Measurements from ENCODE around the gene EGFLAM. TPM values are rescaled to one million over a fixed set of nuclear protein-coding genes. Genes with fewer than 3 reads are reported as not detected.
"Not testable (repeated sequence)": the region's sequence is repeated elsewhere in the genome, so short reads cannot be mapped to it uniquely, and the experiment has no call there.

The EGFLAM gene
- total RNA-seq, 1 experiment from 2014 or later = 22.4 TPM

DNA sequence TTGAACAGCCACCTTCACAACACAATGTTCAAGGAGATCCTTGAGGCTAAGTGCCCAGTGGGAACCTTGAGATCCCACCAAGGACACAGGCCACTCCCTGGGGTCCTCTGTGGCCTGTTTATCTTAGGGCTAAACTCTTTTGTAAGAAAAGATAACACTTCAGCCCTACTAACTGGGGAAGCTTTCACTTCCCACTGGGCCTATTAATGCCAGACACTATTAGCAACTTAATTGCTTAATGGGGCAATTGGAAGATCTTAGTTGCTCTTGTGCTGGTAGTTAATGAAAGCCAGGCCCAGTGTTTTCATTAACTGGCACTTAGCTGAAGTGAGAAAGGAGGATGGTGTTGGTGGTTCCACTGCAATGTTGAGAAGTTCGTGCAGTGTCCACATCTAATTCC lies 117.1 kb downstream of the EGFLAM start:
- DNase-seq (ENCODE audit: low read depth) = no peak

DNA sequence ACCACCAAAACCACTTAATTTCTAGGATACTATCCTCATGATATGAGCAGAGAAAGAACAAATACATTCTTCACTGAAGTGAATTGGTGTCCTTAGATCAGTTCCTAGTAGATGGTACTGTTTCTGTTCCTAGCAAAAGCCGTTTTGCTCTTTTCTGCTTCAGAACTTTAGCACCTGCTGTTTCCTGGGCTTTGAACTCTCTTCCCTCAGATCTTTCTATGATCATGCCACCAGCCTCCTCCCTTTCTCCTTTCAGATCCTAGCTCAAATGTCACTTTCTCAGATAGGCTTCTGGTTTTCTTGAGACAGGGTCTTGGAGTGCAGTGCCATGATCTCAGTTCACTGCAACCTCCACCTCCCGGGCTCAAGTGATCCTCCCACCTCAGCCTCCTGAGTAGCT lies 118.0 kb downstream of the EGFLAM start:
- no peak for DNase-seq (ENCODE audit: low read depth)

DNA sequence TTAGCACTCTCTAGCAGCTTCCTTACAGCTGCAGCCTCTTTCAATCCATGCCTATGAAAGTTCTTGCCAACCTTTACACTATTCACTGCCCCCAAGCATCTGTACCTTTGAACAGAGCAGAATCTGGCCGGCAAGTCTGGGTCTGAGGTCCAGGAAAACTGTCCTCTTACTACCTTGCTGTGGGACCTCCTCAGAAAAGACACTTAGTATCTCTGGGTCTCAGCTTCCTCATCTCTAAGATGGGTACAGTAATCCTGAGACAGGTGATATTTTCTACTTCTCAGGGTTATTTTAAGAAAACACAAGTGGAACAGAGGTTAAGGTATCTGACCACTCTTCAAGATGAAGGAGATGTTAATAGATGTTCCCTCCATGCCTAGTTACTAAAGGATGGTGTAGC lies 120.2 kb downstream of the EGFLAM start:
- DNase-seq (ENCODE audit: low read depth) = no peak

DNA sequence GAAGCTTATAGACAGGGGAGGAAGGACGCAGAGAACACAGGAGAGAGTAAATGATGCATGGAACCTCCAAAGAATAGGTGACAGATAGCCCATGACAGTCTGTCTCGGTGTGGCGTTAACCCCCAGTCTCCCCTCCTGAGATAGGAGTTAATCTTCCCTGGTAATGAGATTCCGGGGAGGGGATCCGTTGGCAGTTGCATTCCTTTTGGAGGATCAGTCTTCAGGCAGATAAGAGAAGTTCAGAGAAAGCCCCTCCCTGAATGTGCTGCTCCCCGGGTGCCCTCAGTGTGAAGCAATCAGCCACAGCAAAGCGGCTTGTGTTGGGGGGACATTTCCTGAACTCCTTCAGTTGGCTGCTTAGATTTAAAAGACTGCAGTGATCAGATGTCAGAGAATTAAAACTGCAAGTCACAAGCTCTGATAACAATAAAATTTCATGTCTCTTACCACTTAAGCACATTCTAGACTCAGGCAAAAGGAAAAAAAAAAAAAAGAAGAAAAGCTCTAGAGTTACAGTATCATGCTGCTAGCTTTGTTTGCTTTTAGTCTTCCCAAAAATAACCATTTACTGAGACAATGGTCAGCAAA lies 121.1 kb downstream of the EGFLAM start:
- no peak for DNase-seq (ENCODE audit: low read depth)

DNA sequence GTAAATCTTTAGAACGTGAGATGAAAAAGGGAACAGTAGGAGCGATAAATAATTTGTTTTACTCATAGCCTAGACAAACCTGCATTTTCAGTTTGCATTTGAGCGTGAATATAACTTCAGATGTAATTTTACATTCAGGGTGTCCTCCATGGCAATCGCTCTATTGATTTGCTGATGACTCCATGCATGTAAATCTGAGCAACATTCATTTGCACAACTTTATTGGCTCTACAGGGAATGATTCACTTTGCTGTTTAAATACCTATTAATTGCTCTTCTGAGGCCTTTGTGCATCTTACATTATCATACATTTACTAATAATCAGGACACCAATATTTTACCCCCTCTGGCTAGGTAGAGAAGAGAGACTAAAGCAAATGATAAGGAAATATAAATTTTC lies 122.2 kb downstream of the EGFLAM start:
- no peak for DNase-seq (ENCODE audit: low read depth)

DNA sequence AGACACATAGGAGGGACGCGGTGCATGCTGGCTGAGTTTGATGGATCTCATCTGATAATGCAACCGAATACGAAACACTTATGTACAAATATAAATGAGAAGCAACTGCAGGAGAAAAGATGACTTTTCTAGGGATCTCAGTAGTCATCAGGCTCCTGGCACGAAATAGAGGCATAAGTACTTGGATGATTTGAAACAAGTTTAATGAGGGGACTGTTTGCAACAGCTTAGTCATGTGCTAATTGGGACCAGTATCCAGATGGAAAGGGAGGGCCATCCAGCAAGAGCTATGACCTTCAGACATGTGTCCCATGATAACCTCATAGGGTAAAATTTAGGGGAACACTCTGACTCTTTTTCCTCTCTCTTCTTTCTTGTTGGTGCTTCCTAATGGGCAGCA lies 123.0 kb downstream of the EGFLAM start:
- no peak for DNase-seq (ENCODE audit: low read depth)

DNA sequence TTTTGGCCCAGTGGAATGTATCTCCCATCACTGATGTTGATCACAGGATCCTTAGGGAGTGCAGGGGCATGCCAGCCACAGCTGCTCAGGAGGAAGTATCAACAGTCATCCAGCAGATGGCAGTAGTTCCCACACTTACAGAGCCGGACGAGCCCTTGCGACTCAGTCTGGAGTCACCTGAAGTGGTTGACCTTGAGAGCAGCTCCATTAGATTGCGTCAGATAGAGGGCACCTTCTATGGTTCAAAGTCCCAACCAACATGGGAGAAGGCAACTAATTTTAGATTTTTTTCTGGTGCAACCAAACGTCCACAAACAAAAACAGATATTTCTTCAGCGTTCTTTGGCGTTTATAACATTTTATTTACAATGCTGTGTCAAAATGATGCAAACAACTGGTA lies 124.5 kb downstream of the EGFLAM start:
- DNase-seq (ENCODE audit: low read depth) = peak; percentile 60

DNA sequence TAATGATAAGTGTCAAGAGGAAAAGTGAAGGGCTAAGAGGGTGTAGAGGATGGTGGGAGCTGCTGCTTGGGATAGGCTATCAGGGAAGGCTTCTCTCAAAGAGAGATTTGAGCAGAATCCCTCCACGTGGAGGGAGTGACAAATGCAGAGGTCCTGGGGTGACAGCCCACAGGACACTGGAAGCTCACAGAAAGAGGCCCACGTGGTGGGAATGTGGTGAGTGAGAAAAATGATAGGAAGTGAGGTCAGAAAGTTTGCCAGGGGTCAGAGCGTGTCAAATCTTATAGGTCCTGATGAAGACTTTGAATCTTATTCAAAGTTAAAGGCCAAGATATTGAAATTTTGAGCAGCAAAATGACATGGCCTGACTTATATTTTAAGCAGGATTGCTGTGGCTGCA lies 125.3 kb downstream of the EGFLAM start:
- no peak for DNase-seq (ENCODE audit: low read depth)

DNA sequence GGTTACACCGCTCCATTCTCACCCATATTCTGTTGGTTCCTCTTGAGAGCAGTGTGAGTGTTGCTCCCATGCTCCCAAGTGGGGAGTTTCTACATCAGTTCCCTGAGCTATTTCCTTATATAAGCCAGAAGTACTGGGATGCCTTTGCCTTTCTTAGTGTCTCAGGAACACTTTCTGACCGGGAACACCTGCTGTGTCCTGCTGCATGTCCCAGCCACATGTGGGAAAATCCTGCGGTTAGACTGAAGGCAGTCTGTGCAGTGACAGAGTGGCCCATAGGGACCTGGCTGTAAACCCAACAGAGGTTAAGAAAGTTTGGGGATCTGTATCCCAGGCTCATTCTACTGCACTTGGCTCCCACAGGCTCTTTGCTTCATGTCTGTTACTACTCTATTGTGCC lies 126.0 kb downstream of the EGFLAM start:
- no peak for DNase-seq (ENCODE audit: low read depth)

DNA sequence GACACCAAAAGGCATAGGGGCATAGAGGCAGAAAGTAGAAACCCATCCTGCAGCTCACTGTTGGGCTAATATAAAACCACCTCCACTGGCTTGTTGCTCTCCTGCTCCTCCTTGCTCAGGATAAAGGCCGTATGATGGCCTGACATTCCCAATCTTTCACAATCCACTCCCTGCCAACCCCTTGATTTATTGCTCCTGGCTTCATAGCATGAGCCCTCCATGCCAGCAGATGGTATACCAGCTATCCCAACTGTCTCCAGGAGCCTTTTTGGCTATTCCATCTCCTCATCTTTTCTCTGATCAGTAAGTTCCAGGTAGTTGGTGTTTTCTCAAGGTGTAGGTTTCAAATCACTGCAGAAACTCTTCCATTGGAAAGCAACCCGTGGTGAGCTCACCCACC lies 128.8 kb downstream of the EGFLAM start:
- DNase-seq (ENCODE audit: low read depth) = no peak

DNA sequence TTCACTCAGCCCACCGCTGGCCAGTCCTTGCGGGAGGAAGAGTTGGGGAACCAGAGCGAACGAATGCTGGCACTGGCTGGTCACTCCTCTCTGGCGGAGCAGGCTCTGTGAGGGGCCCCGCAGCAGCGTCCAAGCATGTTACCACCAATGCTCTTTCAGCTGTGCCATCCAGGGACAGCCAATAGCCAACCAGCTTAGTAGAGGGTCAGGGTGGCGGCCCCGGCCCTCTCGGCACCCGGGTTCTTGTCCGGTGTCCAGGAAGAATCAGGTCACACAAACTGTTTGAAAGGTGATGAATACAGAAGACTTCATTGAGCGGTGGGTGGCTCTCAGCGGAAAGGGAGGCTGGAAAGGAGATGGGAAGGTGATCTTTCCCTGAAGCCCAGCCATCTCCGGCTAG lies 135.3 kb downstream of the EGFLAM start:
- no peak for DNase-seq (ENCODE audit: low read depth)

DNA sequence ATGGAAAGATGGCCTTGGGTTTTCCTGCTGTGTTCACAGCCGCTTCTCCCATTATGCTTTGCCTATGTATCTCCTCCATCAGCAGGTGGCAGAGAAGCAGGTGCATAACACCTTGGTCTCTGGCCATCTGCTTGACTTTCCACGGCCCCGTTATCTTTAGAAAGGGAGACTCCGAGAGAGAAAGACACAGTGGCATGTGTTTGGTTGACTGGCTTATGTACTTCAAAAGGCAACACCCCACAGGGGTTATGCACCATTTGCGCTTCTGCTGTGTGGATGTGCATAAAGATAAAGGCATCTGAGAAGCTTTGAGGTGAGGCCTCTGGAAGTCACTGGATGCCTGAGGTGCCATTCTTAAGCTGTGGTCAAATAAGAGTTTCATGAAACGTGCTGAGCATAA lies 138.4 kb downstream of the EGFLAM start:
- DNase-seq (ENCODE audit: low read depth) = no peak

DNA sequence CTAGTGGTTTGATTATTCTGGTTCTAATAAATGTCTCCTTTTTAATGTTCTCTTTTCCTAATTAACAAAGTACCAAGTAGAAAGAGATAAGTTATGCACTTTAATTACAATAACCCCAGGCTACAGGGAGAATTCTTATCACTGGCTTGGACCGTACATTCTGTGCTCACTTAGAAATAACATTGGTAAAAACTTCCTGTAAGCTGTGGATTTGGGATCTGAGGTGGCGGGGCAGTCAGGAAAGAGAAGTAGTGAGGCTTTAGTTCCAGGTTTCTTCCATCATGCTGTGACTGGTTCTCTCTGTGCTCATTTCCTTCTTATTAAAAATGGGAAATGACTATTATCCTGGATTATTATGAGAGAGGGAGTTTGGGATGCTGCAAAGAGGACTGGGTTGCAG lies 142.0 kb downstream of the EGFLAM start:
- no peak for DNase-seq (ENCODE audit: low read depth)

DNA sequence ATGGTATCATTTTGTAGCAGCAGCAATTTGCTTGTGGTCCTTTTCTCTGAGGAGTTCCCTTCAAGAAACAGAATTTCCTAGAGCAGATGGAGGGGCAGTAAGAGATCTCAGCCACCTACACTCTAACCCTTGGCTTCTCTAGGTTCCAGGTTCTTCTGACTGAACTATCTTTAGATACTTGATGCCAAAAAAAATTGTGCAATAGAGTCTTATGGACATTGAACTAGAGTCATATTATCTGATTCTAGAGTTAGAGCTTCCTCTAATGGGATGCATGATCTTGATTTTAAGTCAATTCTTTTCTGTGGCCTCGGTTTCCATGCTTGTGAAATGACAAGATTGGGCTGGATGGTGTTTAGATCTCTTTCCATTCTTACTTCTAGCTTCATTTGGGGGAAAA lies 142.8 kb downstream of the EGFLAM start:
- DNase-seq (ENCODE audit: low read depth) = no peak

DNA sequence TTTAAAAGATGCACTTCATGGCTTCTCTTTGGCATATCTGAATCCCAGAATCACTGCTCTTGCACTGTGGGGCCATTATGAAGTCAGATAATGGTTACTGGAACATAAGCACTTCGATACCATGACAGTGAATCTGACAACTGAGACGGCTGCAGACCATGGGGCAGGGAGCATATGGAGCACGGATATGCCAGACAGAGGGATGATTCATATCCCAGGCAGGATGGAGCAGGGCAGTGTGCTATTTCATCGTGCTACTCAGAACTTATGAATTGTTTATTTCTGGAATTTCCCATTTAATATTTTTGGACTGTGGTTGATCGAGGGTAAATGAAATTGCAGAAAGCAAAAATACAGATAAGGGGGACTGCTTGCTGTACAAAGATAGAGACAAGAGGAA lies 145.0 kb downstream of the EGFLAM start:
- peak; percentile 49 for DNase-seq (ENCODE audit: low read depth)

DNA sequence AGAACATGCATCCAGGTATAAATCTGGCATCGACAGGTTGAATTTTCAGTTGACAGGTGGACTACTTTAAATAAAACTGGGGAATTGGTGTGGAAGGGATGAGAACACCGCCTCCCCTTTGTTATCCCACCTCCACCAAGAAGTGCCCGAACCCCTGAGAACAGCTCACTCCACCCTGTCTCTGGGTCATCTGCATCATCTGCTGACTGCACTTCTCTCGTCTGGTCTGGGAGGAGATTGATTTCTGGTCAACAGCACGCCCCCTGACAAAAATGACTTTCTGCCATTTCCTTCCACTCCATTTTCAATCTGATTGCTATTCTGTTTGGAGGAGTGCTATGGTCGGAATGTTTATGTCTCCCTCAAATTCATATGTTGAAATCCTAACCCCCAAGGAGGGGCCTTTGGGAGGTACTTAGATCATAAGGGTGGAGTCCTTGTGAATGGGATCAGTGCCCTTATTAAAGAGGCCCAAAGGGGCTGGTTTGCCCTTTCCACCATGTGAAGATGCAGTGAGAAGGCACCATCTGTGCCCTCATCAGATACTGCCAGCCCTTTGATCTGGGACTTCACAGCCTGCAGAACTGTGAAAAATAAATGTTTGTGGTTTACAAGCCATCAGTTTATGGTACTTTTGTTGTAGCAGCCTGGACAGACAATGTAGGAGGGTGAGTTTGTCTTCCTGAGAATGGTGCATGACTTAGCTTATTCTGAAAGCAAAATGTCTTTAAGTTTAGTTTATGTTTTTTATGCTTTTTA lies 145.7 kb downstream of the EGFLAM start:
- DNase-seq (ENCODE audit: low read depth) = no peak

DNA sequence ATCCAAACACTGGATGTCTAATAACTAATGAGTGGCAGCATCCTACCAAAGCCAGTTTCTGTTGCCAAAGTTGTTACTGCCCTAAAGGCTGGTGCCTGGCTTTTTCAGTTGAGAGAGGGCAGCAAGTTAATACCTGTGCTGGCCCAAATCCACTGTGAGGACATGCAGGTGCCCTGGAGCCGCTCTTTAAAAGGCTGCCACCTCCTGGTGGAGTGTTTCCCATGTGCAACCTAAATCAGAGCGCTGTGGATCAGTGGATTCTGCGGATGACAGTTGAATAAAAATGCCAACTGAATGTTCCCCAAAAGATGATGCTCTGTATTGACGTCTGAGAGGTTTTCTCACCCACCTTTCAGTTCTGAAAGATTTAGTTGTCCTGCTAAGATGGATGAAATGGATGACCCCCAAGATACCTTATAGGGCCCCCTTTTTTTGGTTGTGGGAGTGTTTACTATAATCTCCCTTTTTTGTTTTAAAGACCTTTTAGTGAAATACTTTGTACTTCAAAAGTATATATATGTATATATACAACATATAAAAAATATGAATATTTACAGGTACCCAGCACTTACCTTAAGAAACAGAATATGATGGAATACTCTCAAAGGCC lies 146.4 kb downstream of the EGFLAM start:
- no peak for DNase-seq (ENCODE audit: low read depth)

DNA sequence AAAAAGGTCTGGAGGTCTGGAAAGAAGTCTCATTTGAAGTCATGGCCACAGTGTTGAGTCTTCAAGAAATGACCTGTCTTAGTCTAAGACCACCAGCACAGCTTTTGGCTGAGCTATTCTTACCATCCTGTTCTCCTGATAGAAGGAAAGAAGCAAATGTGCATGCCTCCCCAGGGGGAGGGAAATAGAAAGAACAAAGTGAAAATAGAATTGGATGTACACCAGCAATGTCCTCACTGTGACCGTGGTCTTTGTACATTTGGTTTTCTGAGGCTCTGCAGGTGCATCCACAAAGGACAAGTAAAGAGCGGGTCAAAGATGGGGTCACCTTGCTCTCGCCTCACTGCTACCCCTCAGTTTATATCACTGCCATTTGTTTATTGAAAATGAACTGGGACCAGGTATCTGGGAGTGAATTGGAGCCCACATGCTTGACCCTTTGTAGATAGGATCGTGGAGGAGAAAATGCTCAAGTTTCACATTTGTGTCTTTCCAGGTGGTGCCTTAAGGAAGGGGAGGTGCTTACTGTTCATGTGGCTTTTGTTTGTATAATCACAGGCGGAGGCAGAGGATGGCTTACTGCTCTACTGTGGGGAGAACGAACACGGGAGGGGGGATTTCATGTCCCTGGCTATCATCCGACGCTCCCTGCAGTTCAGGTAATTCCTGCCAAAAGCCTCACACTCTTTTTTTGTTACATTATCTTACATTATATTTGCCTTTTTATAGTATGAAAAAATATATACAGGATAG lies 150.3 kb downstream of the EGFLAM start:
- no peak for DNase-seq (ENCODE audit: low read depth)

DNA sequence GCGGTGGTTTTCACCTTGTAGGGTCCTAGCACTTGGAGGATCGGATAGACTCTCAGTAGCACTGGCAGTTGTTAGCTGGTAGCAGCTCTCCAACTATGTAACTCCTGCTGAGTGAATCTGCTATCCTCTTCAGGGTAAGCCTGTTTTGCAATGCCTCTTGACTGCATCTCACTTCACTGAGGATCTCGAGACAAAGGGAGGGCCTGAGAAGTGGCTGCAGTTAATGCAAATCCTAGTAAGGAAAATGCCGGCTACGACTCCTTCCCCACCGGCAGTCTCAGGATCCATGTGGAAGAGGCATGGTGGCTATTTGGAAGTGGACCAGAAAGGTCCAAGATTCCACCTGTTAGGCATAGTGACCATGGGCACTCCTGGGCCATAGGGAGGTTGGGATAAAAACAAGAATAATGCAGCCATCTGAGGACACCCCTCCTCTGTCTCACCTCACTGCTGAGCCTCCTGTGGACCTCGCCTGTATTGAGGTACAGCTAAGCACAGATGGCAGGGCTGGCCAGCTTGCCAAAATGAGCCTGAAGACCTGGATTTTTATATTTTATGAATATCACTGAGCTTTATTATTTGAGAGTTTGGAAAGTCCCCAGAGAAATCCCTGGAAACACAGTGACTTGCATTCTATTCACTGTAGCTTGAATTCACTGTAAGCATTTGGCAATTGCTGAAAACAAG lies 152.1 kb downstream of the EGFLAM start:
- no peak for DNase-seq (ENCODE audit: low read depth)

DNA sequence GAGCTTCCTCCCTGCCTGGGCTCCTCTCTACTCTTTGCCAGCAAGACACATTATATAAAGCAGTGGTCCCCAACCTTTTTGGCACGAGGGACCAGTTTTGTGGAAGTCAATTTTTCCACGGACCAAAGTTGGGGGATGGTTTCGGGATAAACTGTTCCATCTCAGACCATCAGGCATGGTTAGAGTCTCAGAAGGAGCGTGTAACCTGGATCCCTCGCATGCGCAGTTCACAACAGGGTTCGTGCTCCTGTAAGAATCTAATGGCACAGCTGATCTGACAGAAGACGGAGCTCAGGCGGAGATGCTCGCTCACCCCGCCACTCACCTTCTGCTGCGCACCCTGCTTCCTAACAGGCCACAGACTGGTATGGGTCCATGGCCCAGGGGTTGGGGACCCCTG lies 155.3 kb downstream of the EGFLAM start:
- DNase-seq (ENCODE audit: low read depth) = no peak

DNA sequence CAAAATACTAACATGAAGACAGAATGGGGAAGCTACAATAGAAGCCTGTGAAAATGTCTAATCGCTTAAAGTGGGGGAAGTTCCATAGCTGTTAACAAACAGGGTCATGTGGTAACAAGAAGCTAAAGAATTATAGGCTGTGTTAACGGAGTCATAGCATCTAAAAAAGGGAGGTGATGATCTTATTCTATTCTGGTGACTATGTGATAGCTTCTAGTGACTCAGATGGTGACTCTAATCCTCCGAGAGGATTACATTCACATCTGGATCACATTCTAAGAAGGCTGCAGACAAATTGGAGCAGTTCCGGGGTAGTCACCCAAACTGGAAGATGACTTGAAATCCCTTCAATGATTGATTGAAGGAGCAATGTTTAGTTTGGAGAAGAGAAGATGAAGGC lies 156.0 kb downstream of the EGFLAM start:
- peak; percentile 62 for DNase-seq (ENCODE audit: low read depth)

DNA sequence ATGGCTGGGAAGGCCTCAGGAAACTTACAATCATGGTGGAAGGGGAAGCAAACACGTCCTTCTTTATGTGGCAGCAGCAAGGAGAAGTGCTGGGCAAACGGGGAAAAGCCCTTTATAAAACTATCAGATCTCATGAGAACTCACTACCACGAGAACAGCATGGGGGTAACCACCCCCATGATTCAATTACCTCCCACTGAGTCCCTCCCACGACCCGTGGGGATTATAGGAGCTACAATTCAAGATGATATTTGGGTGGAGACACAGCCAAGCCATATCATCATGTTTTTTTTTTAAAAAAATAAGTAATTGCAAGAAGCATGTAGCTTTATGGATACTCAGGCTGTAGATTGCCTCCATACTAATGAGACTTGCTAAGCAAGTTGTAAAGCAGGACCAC lies 157.4 kb downstream of the EGFLAM start:
- not testable (repeated sequence) for DNase-seq (ENCODE audit: low read depth)
